GM12878 (cell line): ENCODE results near the gene QSOX2. TPM values are rescaled to one million over a fixed set of nuclear protein-coding genes. Genes with fewer than 3 reads are reported as not detected.

ENCODE experiments used
- ATAC-seq: fragments of 200-7000 bp; cut with Tn5 transposase; 3 replicates; pipeline ENCODE4 v1.9.1; 2020; ENCODE audit warnings: mild to moderate bottlenecking, moderate library complexity
- BruUV-seq: library from RNA; stranded (reverse); fragments of 400-500 nt; replicated peaks from 2 replicates; lab custom pipeline; 2021; lab: Mats Ljungman, UMichigan
- CTCF ChIA-PET: fragments of 300-600 bp; sonication (Branson Sonifier 250); formaldehyde crosslinking; extraction: SDS; loops from one replicate; lab custom pipeline; 2021; ENCODE audit warnings: inconsistent platforms; lab: Yijun Ruan, JAX
- POLR2A ChIA-PET: fragments of 350-600 bp; formaldehyde crosslinking; extraction: SDS; loops from one replicate; lab custom pipeline; 2021; ENCODE audit warnings: inconsistent platforms; lab: Charles Lee
- RAD21 ChIA-PET: fragments of 300-600 bp; sonication (Branson Sonifier 250); formaldehyde crosslinking; loops from one replicate; lab custom pipeline; 2023; ENCODE audit warnings: antibody characterized with exemption; ENCODE audit not compliant: unreplicated experiment; lab: Charles Lee
- SMC1A ChIA-PET: fragments of 300-600 bp; sonication (Branson Sonifier 250); formaldehyde crosslinking; loops from one replicate; lab custom pipeline; 2023; ENCODE audit not compliant: unreplicated experiment, uncharacterized antibody; lab: Charles Lee
- DNase-seq: peaks from one replicate; pipeline ENCODE4 v3.0.0-alpha.2; 2011; ENCODE audit warnings: low read depth, low spot score
- FAIRE-seq: peaks from 3 replicates; lab custom pipeline; 2011; peaks lifted over from hg19 to GRCh38; lab: Jason Lieb, UNC
- H2AFZ ChIP-seq: 2 replicates; pipeline ENCODE4 v1.6.0; 2011; ENCODE audit warnings: low read depth, low read length, control low read depth; ENCODE audit not compliant: control insufficient read depth
- H3K27ac ChIP-seq: 2 replicates; pipeline ENCODE4 v1.5.1; 2011; ENCODE audit warnings: control low read depth; ENCODE audit not compliant: control insufficient read depth, insufficient read depth
- H3K27me3 ChIP-seq, 2 experiments: replicated peaks in 1 of 2; 2 replicates each; pipeline versions ENCODE4 v1.6.0 to v1.6.1; 2011; ENCODE audit warnings: low read length in 1 of 2; ENCODE audit not compliant: control insufficient read depth in 2 of 2, insufficient read depth in 2 of 2
- H3K36me3 ChIP-seq, 2 experiments: 2 replicates each; pipeline ENCODE4 v1.5.1; 2011; ENCODE audit warnings: low read length in 1 of 2; ENCODE audit not compliant: control insufficient read depth in 2 of 2, insufficient read depth in 2 of 2
- H3K4me1 ChIP-seq: 2 replicates; pipeline ENCODE4 v1.6.1; 2011; ENCODE audit warnings: mild to moderate bottlenecking, low read length, moderate library complexity, mixed read lengths; ENCODE audit not compliant: control insufficient read depth, insufficient read depth
- H3K4me2 ChIP-seq: 2 replicates; pipeline ENCODE4 v1.6.0; 2011; ENCODE audit warnings: control low read depth; ENCODE audit not compliant: control insufficient read depth, insufficient read depth
- H3K4me3 ChIP-seq: fragments of 200-600 bp; sonication (generic); 2 replicates; pipeline ENCODE4 v1.5.1; 2016
- H3K79me2 ChIP-seq: 2 replicates; pipeline ENCODE4 v1.6.0; 2011; ENCODE audit warnings: low read length; ENCODE audit not compliant: control insufficient read depth, insufficient read depth
- H3K9ac ChIP-seq: 2 replicates; pipeline ENCODE4 v1.8.0; 2011; ENCODE audit warnings: low read length, control low read depth, mixed read lengths; ENCODE audit not compliant: control insufficient read depth, insufficient read depth
- H3K9me3 ChIP-seq: replicated peaks from 3 replicates; pipeline ENCODE4 v1.5.1; 2011; ENCODE audit warnings: mild to moderate bottlenecking, low read length; ENCODE audit not compliant: control insufficient read depth, insufficient read depth
- H4K20me1 ChIP-seq: 2 replicates; pipeline ENCODE4 v1.6.0; 2011; ENCODE audit not compliant: control insufficient read depth, insufficient read depth
- GABPA ChIP-seq: IDR thresholded peaks from 2 replicates; pipeline ENCODE4 v1.6.1; 2014; ENCODE audit warnings: antibody characterized with exemption, low read depth, mild to moderate bottlenecking, inconsistent platforms
- KDM1A ChIP-seq: fragments of 200-600 bp; sonication (generic); IDR thresholded peaks from 2 replicates; pipeline ENCODE4 v1.6.1; 2016; ENCODE audit warnings: borderline replicate concordance
- MEF2A ChIP-seq: IDR thresholded peaks from 2 replicates; pipeline ENCODE4 v1.6.1; 2011; ENCODE audit warnings: low read depth, mild to moderate bottlenecking, low read length, moderate library complexity; ENCODE audit not compliant: insufficient read depth
- WGBS: methylation state at CpG from one replicate; pipeline ENCODE4 v1.1.6; 2016; ENCODE audit warnings: low lambda C conversion rate; ENCODE audit not compliant: insufficient replicate concordance, insufficient coverage; ENCODE audit errors: missing lambda C conversion rate; 5-methylcytosine and 5-hydroxymethylcytosine counted together
- in situ Hi-C: fragments of 300-500 bp; cut with MboI; formaldehyde crosslinking; loops from 9 replicates; pipeline ENCODE4 v1.14.3; 2018; ENCODE audit warnings: mixed read lengths
- intact Hi-C: fragments of 100-400 bp; cut with micrococcal nuclease; formaldehyde crosslinking; loops from one replicate; pipeline ENCODE4 v1.14.2; 2022; ENCODE audit not compliant: unreplicated experiment
- polyA plus RNA-seq, 11 experiments: library from polyadenylated mRNA; depleted of rRNA in 4 of 11; unstranded in 6 of 11; stranded (reverse) in 5 of 11; fragments of >200 nt; fragmentation: Nextera tagmentation in 4 of 11; fragmentation: Illumina TruSeq in 1 of 11; extraction: Ambion mirVana in 4 of 11; extraction: Trizol in 1 of 11; gene quantifications; 1 replicate in 1 of 11; 2 replicates in 10 of 11; pipeline versions ENCODE4 v1.2.1 to v1.2.3, GENCODE V29; 2011 to 2016; ENCODE audit warnings: inconsistent platforms in 2 of 11, missing spikeins in 2 of 11, low read depth in 1 of 11
- total RNA-seq, 4 experiments: library from RNA; depleted of rRNA in 3 of 4; stranded (reverse); fragments of >200 nt in 3 of 4; fragmentation: Illumina TruSeq in 1 of 4; extraction: Trizol in 1 of 4; gene quantifications; 2 replicates each; pipeline versions ENCODE4 v1.2.1 to v1.2.3, GENCODE V29; 2013 to 2021
- TF ChIP-seq, protein P1 (sequence below): IDR thresholded peaks from 2 replicates; pipeline ENCODE4 v1.6.1; 2011; ENCODE audit warnings: low read depth, low read length, improper control_type of control experiment, borderline replicate concordance

Gene QSOX2
- total and polyA plus RNA-seq, 10 of the 15 experiments (the other 5 are each of a cell fraction or from before 2014, with no cell fraction given), result 0.34 to 16.1 (median 8.2) TPM

DNA sequence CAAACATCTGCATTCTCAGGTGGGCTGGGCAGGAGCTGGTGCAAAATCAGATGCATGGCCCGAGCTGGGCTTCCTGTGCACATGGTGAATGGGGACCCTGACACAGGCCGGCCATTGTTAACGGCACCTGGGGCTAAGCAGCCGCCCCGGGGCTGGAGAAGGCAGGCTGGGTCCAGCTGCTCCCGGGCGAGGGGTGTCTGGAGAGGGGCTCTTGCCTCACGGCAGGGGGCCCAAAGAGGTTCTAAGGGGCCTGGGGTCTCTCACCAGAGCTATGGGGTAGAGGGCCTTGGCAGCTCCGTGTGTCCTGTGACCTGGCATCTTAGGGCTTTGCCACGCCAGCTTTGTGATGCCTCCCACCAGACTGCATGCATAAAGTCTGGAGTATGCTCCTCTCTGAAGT, 5.1 kb upstream of the QSOX2 start:
- 39% methylated on average over 10 of the region's 10 CpGs for WGBS
- no peak overlapping the region for H2AFZ ChIP-seq
- TF ChIP-seq MEF2A, result no peak
- no peaks in the 10 kb centered on the region for H3K79me2 ChIP-seq
- no peak overlapping the region for H3K4me3 ChIP-seq
- intact Hi-C loops, result no loop called here
- no peaks in the 10 kb centered on the region for H3K9me3 ChIP-seq
- DNase-seq, result no peak
- no peak for FAIRE-seq
- RAD21 ChIA-PET, result no interaction called here
- H3K9ac ChIP-seq, result no peak overlapping the region
- BruUV-seq, result no TSS peak
- peaks cover 0 to 1% of the 10 kb centered on the region in 2 experiments; a peak in 2 of 4 replicates for H3K27me3 ChIP-seq
- in situ Hi-C loops, result no loop called here
- CTCF ChIA-PET, result interaction anchor here (0.5 kb wide), 1 partner anchor 65 kb away, joined by 3 read pairs; no protein-coding TSS in a partner anchor
- H4K20me1 ChIP-seq, result no peaks in the 10 kb centered on the region
- ATAC-seq, result no peak
- H3K4me1 ChIP-seq, result no peaks in the 10 kb centered on the region
- no peak overlapping the region for H3K4me2 ChIP-seq
- H3K27ac ChIP-seq, result no peak overlapping the region
- H3K36me3 ChIP-seq, result no peaks in the 10 kb centered on the region
- POLR2A ChIA-PET, result no interaction called here
- SMC1A ChIA-PET, result no interaction called here

DNA sequence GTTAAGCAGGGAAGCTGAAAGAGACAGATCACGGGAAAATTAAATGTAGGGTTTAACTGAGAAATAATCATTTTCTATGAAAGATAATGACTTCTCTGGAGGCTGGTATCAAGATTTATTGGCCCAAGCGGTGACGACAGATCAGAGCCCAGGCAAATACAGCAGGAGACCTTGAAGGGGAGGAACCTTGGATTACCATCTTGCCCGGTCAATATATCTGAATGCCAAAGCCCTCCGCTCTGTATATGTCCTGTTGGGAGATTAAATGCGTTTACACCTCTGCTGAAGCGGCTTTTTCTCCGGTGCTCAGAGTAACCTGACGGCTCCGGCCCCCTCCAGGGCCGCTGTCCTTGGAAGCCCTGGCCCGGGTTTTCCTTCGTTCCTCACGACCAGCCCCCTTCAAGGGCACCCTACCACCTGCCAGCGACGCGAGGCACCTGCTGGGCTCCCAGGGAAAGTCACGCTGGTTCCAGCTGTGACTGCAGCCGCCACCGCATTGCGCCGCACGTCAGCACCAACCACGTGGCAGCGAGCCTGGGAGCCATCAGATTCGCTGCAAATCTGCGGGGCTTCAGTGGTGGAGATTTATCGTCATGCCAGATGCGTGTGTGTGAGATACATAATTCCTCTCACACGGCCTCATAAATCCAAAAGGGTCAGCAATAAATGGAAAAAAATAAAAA, 4.4 kb upstream of the QSOX2 start:
- intact Hi-C loops (no loop called here), in situ Hi-C loops (no loop called here)
- no peak for ATAC-seq
- POLR2A ChIA-PET, result no interaction called here
- peaks cover 0 to 1% of the 10 kb centered on the region in 2 experiments; a peak in 2 of 4 replicates for H3K27me3 ChIP-seq
- no peak overlapping the region for H3K9ac ChIP-seq
- H3K4me2 ChIP-seq, result no peak overlapping the region
- H3K79me2 ChIP-seq, result peaks cover 4% of the 10 kb centered on the region
- TF ChIP-seq, protein P1, sequence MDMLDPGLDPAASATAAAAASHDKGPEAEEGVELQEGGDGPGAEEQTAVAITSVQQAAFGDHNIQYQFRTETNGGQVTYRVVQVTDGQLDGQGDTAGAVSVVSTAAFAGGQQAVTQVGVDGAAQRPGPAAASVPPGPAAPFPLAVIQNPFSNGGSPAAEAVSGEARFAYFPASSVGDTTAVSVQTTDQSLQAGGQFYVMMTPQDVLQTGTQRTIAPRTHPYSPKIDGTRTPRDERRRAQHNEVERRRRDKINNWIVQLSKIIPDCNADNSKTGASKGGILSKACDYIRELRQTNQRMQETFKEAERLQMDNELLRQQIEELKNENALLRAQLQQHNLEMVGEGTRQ, result no peak
- TF ChIP-seq KDM1A, result no peak
- TF ChIP-seq GABPA, result no peak
- H3K9me3 ChIP-seq, result no peaks in the 10 kb centered on the region
- no peak for DNase-seq
- H4K20me1 ChIP-seq, result no peaks in the 10 kb centered on the region
- H3K4me3 ChIP-seq, result no peak overlapping the region
- no peak overlapping the region for H3K27ac ChIP-seq
- BruUV-seq, result no TSS peak
- RAD21 ChIA-PET, result no interaction called here
- 61% methylated on average over 30 of the region's 30 CpGs for WGBS
- no peak overlapping the region for H2AFZ ChIP-seq
- H3K4me1 ChIP-seq, result no peaks in the 10 kb centered on the region
- CTCF ChIA-PET, result no interaction called here
- H3K36me3 ChIP-seq, result no peaks in the 10 kb centered on the region
- SMC1A ChIA-PET, result no interaction called here
- FAIRE-seq, result no peak
